GM18519 (cell line): Measurements from ENCODE around the gene C1QTNF12.
"Not testable (repeated sequence)": the region's sequence is repeated elsewhere in the genome, so short reads cannot be mapped to it uniquely, and the experiment has no call there.

Experiments used
- ATAC-seq: cut with Tn5 transposase; IDR thresholded peaks from one replicate; pipeline ENCODE4 v1.9.1; 2021; ENCODE audit warnings: mild to moderate bottlenecking, moderate library complexity; ENCODE audit not compliant: unreplicated experiment, low FRiP score

The C1QTNF12 gene

DNA sequence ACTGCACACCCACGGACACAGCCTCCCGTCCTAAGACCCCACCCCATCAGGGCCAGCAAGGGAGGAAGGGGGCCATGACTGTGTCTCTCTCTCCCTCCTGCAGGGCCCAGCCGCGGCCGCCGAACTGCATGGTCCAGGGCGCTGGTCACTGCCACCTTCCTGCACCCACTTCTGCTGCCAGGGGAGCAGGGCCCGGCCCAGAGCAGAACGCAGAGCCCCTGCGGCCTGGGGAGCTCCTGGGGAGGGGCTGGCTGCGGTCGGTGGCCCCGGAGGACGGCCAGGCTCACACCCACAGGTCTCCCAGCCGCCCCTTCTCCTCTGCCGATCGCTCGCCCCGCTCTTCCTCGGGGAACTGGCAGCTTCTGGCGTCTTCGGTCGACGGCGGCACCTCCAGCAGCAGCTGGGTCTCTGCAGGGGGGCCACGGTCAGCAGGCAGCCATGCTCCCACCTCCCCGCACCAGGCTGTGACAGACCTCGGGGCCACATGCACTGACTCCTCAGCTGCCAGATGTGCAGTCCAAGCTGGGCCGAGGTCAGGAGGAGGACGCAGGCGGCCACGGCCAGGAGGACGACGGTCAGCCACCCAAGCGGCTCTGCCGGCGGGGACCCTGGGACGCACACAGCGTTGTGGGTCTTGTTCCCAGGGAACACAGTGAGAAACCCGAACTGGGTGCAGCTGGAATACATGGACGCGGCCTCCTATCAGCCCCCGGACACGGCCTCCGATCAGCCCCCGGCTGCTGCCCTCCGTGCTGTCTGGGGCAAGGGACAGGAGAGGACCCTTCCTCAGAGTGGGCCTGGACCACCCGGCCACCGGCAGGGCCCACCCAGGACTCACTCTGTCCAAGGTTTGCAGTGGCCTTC is 42.7 kb downstream of the C1QTNF12 start:
- ATAC-seq: no peak

DNA sequence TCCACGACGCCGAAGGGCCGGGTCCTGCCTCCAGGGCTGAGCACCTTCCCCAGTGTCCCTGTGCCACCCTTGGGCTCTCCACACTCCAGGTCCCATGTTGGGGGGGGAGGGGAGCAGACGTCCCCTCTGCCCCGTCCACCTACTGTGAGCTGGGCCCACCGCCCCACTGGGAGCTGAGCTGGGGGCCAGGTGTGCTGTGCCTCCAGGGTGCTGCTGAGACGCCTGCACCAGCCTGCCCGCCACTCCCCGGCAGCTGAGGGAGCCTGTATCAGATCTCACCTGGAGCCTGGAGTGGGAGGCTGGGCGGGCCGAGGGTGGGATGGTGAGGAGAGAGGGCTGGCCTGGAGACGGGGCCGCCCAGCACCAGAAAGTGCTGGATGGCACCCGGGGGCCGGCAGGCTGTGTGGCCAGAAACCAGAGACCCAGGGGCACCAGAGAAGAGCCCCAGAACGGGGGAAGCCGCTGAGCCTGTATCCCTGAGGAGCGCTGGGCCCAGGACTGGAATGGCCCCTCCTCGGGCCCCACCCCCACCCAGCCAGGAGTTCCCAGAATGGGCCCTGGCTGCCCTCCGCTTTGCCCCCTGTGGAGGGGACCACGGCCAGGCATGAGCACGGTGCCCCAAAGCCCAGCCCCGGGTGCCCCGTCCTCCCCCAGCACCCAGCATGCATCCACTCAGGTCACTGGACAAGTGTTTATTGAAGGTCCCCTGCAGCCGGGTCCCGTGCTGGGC is 43.5 kb downstream of the C1QTNF12 start:
- no peak for ATAC-seq

DNA sequence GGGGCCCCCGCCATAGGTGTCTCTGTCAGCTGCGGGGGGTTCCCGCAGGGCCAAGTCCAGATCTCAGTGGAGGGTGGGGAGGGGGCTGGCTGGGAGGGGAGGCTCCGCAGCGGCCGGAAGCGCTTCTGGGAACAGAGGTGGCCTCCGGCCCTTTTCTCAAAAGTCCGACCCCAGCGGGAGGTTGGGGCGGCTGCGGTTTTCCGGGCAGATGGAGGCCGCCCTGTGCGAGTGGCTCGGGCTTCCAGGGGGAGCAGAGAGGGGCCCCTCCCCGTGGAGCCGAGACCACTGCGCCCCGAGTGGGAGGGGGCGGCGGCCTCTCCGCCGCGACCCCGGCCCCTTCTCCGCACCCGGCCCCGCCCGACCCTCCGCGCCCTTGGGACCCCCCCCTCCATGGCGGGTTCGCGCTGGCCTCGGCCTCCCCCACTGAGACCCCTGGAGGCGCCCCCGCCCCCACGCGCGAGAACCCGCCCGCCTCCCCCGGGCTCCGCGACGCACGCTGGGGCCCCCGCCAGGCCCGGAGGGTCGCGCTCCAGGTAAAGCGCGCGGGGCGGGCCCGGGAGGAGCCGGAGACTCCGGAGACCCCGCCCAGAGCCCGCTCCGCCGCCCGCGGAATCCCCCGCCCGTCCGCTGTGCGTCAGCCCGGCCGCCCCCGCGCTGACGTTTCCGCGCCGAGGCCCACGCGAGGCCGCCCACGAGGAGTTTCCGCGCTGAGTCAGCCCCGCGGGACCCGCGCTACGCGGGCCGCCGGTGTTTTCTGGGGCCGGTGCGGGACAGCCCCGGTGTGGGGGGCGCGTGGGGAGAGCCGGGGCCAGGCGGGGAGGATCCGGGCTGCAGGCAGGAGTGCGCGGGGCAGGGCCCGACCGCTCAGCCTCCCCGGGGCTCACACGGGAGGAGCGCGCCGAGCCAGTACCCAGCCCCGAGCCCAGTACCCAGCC is 45.4 kb downstream of the C1QTNF12 start:
- no peak for ATAC-seq

DNA sequence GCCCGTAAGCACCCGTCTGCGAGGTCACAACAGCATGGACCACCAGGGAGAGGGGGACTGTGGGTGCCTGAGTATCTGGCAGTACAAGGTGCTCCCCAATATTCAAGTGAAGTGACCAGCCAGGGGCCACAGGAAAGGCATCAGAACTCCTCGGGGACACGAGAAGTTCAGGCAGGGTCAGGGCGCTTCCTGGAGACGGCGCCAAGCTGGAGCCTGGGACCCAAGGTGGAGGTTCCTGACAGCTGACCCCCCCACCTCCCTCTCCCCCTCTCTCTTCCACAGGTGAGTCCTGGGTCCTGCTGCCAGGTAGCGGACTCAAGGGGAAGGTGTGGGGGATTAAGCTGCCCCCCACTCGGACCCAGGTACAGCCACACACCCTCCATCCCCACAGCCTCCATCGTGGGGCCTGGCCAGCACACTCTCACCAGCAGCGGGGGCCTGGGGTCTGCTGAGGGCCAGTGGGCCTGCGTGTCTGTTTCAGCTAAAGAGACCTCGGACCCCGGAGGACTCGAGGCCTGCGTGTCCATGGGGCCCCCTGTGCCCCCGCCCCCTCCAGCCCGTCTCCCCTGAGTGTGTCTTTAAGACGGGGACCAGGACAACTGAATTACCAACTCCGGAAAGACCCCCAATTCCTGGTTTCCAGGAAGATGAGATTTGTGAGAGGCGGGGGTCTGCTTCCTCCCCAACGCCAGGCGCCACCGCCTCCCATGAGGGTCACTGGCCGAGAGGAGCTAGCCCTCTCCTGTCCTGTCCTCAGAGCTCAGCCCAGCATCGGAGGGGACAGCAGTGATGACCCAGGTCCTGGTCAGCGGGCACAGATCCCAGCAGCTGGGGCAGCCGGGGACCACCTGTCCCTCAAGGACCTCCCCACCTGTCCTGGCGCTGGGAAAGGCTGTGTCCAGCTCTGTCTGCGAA is 46.3 kb downstream of the C1QTNF12 start:
- ATAC-seq: no peak

DNA sequence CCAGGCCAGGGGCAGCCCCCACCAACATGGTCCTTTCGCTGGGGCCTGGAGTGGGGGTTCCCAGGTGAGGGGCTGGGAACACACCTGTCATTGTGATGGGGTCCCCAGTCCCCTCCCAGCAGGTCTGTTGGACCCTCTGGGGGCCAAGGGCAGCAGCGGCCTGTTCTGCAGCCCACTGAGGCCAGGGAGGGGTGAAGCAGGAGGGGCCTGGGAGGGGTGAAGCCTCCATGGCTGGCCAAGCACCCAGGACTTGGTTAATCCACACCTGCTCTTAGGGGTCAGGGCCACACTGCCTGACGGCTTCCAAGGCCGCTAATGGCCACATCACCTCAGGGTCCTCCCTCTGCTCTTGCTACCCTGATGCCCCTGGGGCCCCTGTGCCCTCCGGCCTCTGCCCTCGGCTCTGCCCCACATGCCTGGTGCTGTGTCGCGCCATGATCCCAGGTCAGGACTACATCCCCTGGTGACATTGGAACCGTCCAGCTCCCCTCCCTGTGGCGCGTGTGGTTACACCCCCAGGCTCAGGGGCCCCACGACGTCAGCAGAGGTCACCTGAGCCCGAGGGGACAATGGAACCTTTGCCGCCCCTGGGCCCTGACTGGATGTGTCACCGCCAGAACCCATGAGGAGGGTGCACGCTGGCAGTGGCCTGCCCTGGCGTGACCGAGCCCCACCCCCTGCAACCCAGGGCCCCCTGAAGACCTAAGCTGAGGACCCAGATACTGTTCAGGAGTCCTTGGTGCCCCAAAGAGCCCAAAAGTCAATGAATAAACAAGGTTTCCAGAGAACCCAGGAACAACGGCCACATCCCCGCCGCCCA is 47.2 kb downstream of the C1QTNF12 start:
- ATAC-seq: no peak

DNA sequence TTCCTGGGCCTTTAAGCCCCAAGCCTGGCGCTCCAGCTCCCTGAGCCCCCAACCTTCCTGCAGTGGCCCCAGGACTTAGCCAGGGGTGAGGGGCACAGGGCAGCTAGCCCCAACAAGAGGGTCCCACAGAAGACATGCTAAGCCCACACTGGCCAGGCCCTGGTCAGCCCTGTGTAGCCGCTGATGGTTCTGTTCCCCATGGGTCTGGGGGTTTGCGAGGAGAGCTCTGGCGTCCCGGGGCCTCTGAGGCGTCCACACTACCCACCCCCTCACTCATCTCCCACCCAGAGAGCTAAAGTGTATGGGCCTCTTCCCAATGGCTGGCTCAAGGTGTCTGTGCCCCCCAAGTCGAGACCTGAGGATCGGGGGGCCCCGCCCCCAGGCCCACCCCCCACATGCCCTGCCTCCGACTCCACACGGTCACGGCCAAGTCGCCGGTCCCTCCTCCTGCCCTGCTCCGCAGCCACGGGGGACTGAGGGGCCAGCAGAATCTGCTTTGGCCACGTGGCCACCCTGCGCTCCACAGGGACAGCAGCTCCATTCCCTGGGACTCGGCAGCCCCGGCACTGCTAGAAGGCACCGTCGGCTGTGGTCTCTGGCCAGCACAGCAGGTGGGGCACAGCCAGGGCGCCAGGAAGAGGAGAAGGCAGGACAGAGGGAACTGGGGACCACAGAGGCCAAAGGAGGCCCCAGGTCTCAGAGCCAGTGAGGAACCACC is 47.9 kb downstream of the C1QTNF12 start:
- ATAC-seq: no peak

DNA sequence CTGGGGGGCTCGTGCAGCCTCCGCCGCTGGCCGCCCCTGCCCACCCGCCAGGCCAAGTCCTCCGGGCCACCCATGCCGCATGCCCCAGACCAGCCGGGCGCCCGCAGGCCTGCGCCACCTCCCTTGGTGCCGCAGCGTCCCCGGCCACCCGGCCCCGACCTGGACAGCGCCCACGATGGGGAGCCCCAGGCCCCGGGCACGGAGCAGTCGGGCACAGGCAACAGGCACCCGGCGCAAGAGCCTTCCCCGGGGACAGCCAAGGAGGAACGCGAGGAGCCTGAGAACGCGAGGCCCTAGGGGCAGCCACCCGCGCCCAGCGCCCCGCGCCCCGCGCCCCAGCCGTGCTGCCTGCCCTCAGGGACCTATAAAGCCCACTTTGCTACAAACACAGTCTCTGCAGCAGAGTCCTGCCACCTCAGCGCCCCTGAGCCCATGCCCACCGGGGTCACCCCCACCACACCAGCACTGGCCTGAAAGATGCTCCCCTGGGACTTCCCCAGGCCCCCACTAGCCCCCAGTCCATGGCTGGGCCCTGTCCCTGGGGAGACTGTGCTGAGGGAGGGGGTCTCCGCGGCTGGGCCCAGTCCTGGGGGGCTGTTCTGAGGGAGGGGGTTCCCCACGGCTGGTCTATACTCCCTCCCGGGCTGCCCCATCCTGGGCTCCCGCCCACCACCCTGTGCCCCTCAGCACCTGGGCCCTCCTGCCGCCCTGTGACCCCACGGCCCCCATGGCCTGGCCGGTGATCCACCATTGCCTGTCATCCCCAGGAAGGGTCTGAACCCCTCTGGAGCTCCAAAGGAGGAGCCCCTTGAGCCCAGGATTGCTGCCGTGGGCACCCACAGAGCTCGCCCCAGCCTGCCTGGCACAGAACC is 48.7 kb downstream of the C1QTNF12 start:
- ATAC-seq: no peak

DNA sequence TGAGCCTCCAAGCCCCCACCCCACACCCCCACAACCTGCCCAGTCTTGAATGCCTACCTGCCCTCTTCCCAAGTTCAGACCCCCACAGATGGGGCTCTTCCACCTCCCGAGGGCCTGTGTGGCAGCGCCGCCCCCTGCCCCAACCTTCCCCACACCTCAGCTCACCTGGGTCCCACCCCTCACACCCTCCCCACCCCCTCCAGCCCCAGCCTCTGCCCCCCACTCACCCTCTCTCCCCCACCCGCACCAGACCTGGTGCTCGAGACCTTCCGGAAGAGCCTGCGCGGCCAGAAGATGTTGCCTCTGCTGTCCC is 49.4 kb downstream of the C1QTNF12 start:
- no peak for ATAC-seq

DNA sequence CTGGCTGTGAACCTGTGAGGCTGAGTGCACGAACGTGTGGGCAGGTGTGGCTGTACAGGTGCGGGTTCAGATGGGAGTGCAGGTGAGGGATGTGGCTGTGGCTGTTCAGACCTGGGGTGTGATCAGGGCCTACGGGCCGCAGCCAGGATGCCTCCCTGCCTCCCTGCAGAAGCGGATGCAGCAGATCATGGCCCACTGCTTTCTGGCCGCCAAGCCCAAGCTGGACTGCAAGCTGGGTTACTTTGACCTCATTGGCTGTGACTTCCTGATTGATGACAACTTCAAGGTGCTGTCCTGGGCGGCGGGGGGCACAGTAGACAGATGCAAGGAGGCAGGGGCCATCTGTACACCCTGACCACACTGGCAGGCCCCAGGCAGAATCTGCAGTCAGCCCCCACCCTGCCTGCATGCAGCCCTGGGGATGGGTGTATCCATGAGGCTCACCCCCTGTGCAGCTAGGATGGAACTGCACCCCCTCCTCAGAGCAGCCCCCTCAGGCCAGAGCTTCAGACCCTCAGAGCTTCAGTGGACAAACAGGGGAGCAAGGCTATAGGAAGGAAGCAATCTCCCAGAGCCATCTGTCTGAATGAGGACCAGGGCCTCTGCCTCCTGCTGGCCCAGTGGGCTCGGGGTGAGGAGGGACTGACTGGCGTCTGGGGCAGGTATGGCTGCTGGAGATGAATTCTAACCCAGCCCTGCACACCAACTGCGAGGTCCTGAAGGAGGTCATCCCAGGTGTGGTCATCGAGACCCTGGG is 49.9 kb downstream of the C1QTNF12 start:
- ATAC-seq: no peak

DNA sequence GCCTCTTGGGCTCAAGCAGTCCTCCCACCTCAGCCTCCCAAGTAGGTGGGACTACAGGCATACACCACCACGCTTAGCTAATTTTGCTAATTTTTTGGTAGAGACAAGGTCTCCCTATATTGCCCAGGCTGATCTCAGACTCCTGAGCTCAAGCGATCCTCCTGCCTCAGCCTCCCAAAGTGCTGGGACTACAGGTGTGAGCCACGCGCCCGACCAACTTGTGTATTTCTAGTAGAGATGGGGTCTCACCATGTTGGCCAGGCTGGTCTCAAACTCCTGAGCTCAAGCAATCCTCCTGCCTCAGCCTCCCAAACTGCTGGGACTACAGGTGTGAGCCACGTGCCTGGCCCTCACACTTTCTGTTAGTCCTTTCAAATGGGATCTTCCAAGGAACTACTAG is 50.8 kb downstream of the C1QTNF12 start:
- ATAC-seq: not testable (repeated sequence)

DNA sequence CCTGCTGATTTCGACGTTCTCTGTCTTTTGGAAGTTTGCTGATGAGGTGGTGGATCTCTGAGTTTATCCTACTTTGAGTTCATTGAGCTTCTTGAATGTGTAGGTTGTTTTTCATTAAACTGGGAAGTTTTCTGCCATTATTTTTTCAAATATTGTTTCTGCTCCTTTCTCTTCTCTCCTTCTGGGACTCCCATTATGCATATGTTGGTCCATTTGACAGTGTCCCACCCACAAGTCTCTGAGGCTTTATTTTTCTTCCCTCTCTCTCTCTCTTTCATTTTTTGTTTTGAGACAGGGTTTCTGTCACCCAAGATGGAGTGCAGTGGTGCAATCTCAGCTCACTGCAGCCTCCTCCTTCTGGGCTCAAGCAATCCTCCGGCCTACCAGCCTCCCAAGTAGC is 51.8 kb downstream of the C1QTNF12 start:
- no peak for ATAC-seq
